Occipital lobe (tissue), 2 donors: ENCODE measurements around the gene ZNF593OS. TPM values are rescaled to one million over a fixed set of nuclear protein-coding genes. Genes with fewer than 3 reads are reported as not detected.

Experiments
- DNase-seq: peaks from one replicate; lab custom pipeline; 2025; lab: John Stamatoyannopoulos, UW
- total RNA-seq: library from RNA; depleted of rRNA; stranded (reverse); fragments of >200 nt; gene quantifications from one replicate; pipeline ENCODE4 v1.2.3, GENCODE V29; 2014

The ZNF593OS gene
- total RNA-seq, 1 donor from 2014 or later, result not detected

- DNase-seq, result no peak
Observed at GRCh38 chr1:26126321-26127084, 45.1 kb downstream of the ZNF593OS start.

DNA sequence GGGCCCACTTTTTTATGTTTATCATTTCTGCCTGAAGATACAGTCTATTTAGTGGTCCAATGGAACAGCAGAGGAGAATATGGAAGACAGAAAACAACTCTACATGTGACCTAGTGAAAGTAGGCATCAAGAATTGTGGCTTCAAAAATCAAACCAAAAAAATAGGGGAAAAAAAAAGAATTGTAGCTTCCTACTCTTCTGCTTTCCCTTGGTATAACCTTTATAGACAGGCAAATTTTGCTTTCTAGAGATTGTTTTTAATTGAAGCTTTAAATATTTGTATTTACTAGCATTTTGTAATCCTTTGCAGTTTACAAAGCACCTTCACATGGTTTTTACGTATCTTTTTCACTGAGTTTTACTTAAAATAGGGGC is 45.7 kb downstream of the ZNF593OS start:
- DNase-seq, result no peak

GRCh38 chr1:26125382-26125781 is 46.2 kb downstream of the ZNF593OS start:
- DNase-seq, result no peak

GRCh38 chr1:26124418-26125331 is 47.0 kb downstream of the ZNF593OS start:
- DNase-seq, result no peak

GRCh38 chr1:26122988-26123973 is 48.4 kb downstream of the ZNF593OS start:
- no peak for DNase-seq

DNA sequence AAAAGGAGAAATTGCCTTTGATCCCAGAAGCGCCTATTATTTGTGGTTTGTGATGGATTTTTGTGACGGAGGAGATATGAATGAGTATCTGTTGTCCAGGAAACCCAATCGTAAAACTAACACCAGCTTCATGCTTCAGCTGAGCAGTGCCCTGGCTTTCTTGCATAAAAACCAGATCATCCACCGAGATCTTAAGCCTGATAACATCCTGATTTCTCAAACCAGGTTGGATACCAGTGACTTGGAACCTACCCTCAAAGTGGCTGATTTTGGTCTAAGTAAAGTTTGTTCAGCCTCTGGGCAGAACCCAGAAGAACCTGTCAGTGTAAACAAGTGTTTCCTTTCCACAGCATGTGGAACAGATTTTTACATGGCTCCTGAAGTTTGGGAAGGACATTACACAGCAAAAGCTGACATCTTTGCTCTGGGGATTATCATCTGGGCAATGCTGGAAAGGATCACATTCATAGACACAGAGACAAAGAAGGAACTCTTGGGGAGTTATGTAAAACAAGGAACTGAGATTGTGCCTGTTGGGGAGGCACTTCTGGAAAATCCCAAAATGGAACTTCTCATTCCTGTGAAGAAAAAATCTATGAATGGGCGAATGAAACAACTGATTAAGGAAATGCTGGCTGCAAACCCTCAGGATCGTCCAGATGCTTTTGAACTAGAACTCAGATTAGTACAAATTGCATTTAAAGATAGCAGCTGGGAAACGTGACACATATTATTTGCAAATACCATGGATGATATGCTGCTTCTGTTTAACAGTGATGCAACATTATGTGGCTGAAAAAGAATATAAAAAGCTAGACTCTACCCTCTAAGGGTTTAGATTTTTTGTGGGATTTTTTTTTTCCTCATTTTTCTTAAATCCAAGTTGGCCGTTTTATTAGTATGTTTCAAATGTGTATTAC is 49.5 kb downstream of the ZNF593OS start:
- DNase-seq, result no peak

GRCh38 chr1:26119892-26120608 is 51.6 kb downstream of the ZNF593OS start:
- no peak for DNase-seq

Other genes with a start within 250 kb of the ZNF593OS start
- gene PAFAH2, start 173.8 kb downstream of the ZNF593OS start, total RNA-seq, result 1.9 TPM
- 2.3 TPM for gene EXTL1, start 150.1 kb downstream of the ZNF593OS start, total RNA-seq
- gene SLC30A2, start 125.7 kb downstream of the ZNF593OS start, total RNA-seq, result not detected
- gene TRIM63, start 104.2 kb downstream of the ZNF593OS start, total RNA-seq, result 0.16 TPM
- gene PDIK1L, start 60.0 kb downstream of the ZNF593OS start, total RNA-seq, result 93.6 TPM
- gene FAM110D, start 12.8 kb downstream of the ZNF593OS start, total RNA-seq, result 0.47 TPM
- not detected for gene C1orf232, start 2.9 kb downstream of the ZNF593OS start, total RNA-seq
- gene ZNF593, start 1.9 kb downstream of the ZNF593OS start, total RNA-seq, result 8.0 TPM
- gene CNKSR1, start 5.7 kb upstream of the ZNF593OS start, total RNA-seq, result 3.1 TPM
- gene CATSPER4, start 18.8 kb upstream of the ZNF593OS start, total RNA-seq, result not detected
- 11.5 TPM for gene CEP85, start 62.4 kb upstream of the ZNF593OS start, total RNA-seq
- gene SH3BGRL3, start 108.3 kb upstream of the ZNF593OS start, total RNA-seq, result 8.4 TPM
- gene UBXN11, start 134.8 kb upstream of the ZNF593OS start, total RNA-seq, result 5.0 TPM
- 1.1 TPM for gene CD52, start 146.1 kb upstream of the ZNF593OS start, total RNA-seq
- gene CRYBG2, start 182.3 kb upstream of the ZNF593OS start, total RNA-seq, result 1.1 TPM
- gene ZNF683, start 200.9 kb upstream of the ZNF593OS start, total RNA-seq, result not detected
- not detected for gene LIN28A, start 239.0 kb upstream of the ZNF593OS start, total RNA-seq